GM12878 (cell line): Measurements from ENCODE around the gene WNT3A. TPM values are rescaled to one million over a fixed set of nuclear protein-coding genes. Genes with fewer than 3 reads are reported as not detected.

Experiments used
- ATAC-seq: fragments of 200-7000 bp; cut with Tn5 transposase; 3 replicates; pipeline ENCODE4 v1.9.1; 2020; ENCODE audit warnings: mild to moderate bottlenecking, moderate library complexity
- BruUV-seq: library from RNA; stranded (reverse); fragments of 400-500 nt; replicated peaks from 2 replicates; lab custom pipeline; 2021; lab: Mats Ljungman, UMichigan
- CTCF ChIA-PET: fragments of 300-600 bp; sonication (Branson Sonifier 250); formaldehyde crosslinking; extraction: SDS; loops from one replicate; lab custom pipeline; 2021; ENCODE audit warnings: inconsistent platforms; lab: Yijun Ruan, JAX
- POLR2A ChIA-PET: fragments of 350-600 bp; formaldehyde crosslinking; extraction: SDS; loops from one replicate; lab custom pipeline; 2021; ENCODE audit warnings: inconsistent platforms; lab: Charles Lee
- RAD21 ChIA-PET: fragments of 300-600 bp; sonication (Branson Sonifier 250); formaldehyde crosslinking; loops from one replicate; lab custom pipeline; 2023; ENCODE audit warnings: antibody characterized with exemption; ENCODE audit not compliant: unreplicated experiment; lab: Charles Lee
- SMC1A ChIA-PET: fragments of 300-600 bp; sonication (Branson Sonifier 250); formaldehyde crosslinking; loops from one replicate; lab custom pipeline; 2023; ENCODE audit not compliant: unreplicated experiment, uncharacterized antibody; lab: Charles Lee
- DNase-seq: peaks from one replicate; pipeline ENCODE4 v3.0.0-alpha.2; 2011; ENCODE audit warnings: low read depth, low spot score
- FAIRE-seq: peaks from 3 replicates; lab custom pipeline; 2011; peaks lifted over from hg19 to GRCh38; lab: Jason Lieb, UNC
- H2AFZ ChIP-seq: 2 replicates; pipeline ENCODE4 v1.6.0; 2011; ENCODE audit warnings: low read depth, low read length, control low read depth; ENCODE audit not compliant: control insufficient read depth
- H3K27ac ChIP-seq: 2 replicates; pipeline ENCODE4 v1.5.1; 2011; ENCODE audit warnings: control low read depth; ENCODE audit not compliant: control insufficient read depth, insufficient read depth
- H3K27me3 ChIP-seq, 2 experiments: replicated peaks in 1 of 2; 2 replicates each; pipeline versions ENCODE4 v1.6.0 to v1.6.1; 2011; ENCODE audit warnings: low read length in 1 of 2; ENCODE audit not compliant: control insufficient read depth in 2 of 2, insufficient read depth in 2 of 2
- H3K36me3 ChIP-seq, 2 experiments: 2 replicates each; pipeline ENCODE4 v1.5.1; 2011; ENCODE audit warnings: low read length in 1 of 2; ENCODE audit not compliant: control insufficient read depth in 2 of 2, insufficient read depth in 2 of 2
- H3K4me1 ChIP-seq: 2 replicates; pipeline ENCODE4 v1.6.1; 2011; ENCODE audit warnings: mild to moderate bottlenecking, low read length, moderate library complexity, mixed read lengths; ENCODE audit not compliant: control insufficient read depth, insufficient read depth
- H3K4me2 ChIP-seq: 2 replicates; pipeline ENCODE4 v1.6.0; 2011; ENCODE audit warnings: control low read depth; ENCODE audit not compliant: control insufficient read depth, insufficient read depth
- H3K4me3 ChIP-seq: fragments of 200-600 bp; sonication (generic); 2 replicates; pipeline ENCODE4 v1.5.1; 2016
- H3K79me2 ChIP-seq: 2 replicates; pipeline ENCODE4 v1.6.0; 2011; ENCODE audit warnings: low read length; ENCODE audit not compliant: control insufficient read depth, insufficient read depth
- H3K9ac ChIP-seq: 2 replicates; pipeline ENCODE4 v1.8.0; 2011; ENCODE audit warnings: low read length, control low read depth, mixed read lengths; ENCODE audit not compliant: control insufficient read depth, insufficient read depth
- H3K9me3 ChIP-seq: replicated peaks from 3 replicates; pipeline ENCODE4 v1.5.1; 2011; ENCODE audit warnings: mild to moderate bottlenecking, low read length; ENCODE audit not compliant: control insufficient read depth, insufficient read depth
- H4K20me1 ChIP-seq: 2 replicates; pipeline ENCODE4 v1.6.0; 2011; ENCODE audit not compliant: control insufficient read depth, insufficient read depth
- CHD1 ChIP-seq: IDR thresholded peaks from 2 replicates; pipeline ENCODE4 v1.6.1; 2012; ENCODE audit warnings: low read depth, low read length, improper control_type of control experiment
- CHD4 ChIP-seq: fragments of 200-600 bp; sonication (generic); IDR thresholded peaks from 2 replicates; pipeline ENCODE4 v1.6.1; 2016; ENCODE audit warnings: mild to moderate bottlenecking
- E2F4 ChIP-seq: IDR thresholded peaks from 2 replicates; pipeline ENCODE4 v1.6.1; 2012; ENCODE audit warnings: low read depth, low read length, improper control_type of control experiment
- HDAC2 ChIP-seq: fragments of 200-600 bp; sonication (generic); IDR thresholded peaks from 2 replicates; pipeline ENCODE4 v1.6.1; 2017
- HSF1 ChIP-seq: fragments of 150-350 bp; IDR thresholded peaks from 2 replicates; pipeline ENCODE4 v1.6.1; 2014; ENCODE audit warnings: mild to moderate bottlenecking, low read depth, low read length
- KDM1A ChIP-seq: fragments of 200-600 bp; sonication (generic); IDR thresholded peaks from 2 replicates; pipeline ENCODE4 v1.6.1; 2016; ENCODE audit warnings: borderline replicate concordance
- MEF2B ChIP-seq: fragments of 450-650 bp; IDR thresholded peaks from 2 replicates; pipeline ENCODE4 v1.6.1; 2018; ENCODE audit warnings: mild to moderate bottlenecking, moderate library complexity; ENCODE audit not compliant: partially characterized antibody, poor library complexity, severe bottlenecking
- PRDM15 ChIP-seq: fragments of 450-650 bp; formaldehyde crosslinking; IDR thresholded peaks from 2 replicates; pipeline ENCODE4 v1.4.0; 2020; ENCODE audit warnings: mild to moderate bottlenecking, moderate library complexity
- TAF1 ChIP-seq: IDR thresholded peaks from 2 replicates; pipeline ENCODE4 v1.6.1; 2011; ENCODE audit warnings: mild to moderate bottlenecking, low read depth, low read length, borderline replicate concordance
- ZBTB40 ChIP-seq: fragments of 450-650 bp; IDR thresholded peaks from 2 replicates; pipeline ENCODE4 v1.6.1; 2016; ENCODE audit warnings: mild to moderate bottlenecking, moderate library complexity, borderline replicate concordance
- ZNF384 ChIP-seq: IDR thresholded peaks from 2 replicates; pipeline ENCODE4 v1.6.1; 2012; ENCODE audit warnings: low read depth, mild to moderate bottlenecking, low read length, improper control_type of control experiment, borderline replicate concordance
- WGBS: methylation state at CpG from one replicate; pipeline ENCODE4 v1.1.6; 2016; ENCODE audit warnings: low lambda C conversion rate; ENCODE audit not compliant: insufficient replicate concordance, insufficient coverage; ENCODE audit errors: missing lambda C conversion rate; 5-methylcytosine and 5-hydroxymethylcytosine counted together
- in situ Hi-C: fragments of 300-500 bp; cut with MboI; formaldehyde crosslinking; loops from 9 replicates; pipeline ENCODE4 v1.14.3; 2018; ENCODE audit warnings: mixed read lengths
- intact Hi-C: fragments of 100-400 bp; cut with micrococcal nuclease; formaldehyde crosslinking; loops from one replicate; pipeline ENCODE4 v1.14.2; 2022; ENCODE audit not compliant: unreplicated experiment
- polyA plus RNA-seq, 11 experiments: library from polyadenylated mRNA; depleted of rRNA in 4 of 11; unstranded in 6 of 11; stranded (reverse) in 5 of 11; fragments of >200 nt; fragmentation: Nextera tagmentation in 4 of 11; fragmentation: Illumina TruSeq in 1 of 11; extraction: Ambion mirVana in 4 of 11; extraction: Trizol in 1 of 11; gene quantifications; 1 replicate in 1 of 11; 2 replicates in 10 of 11; pipeline versions ENCODE4 v1.2.1 to v1.2.3, GENCODE V29; 2011 to 2016; ENCODE audit warnings: inconsistent platforms in 2 of 11, missing spikeins in 2 of 11, low read depth in 1 of 11
- total RNA-seq, 4 experiments: library from RNA; depleted of rRNA in 3 of 4; stranded (reverse); fragments of >200 nt in 3 of 4; fragmentation: Illumina TruSeq in 1 of 4; extraction: Trizol in 1 of 4; gene quantifications; 2 replicates each; pipeline versions ENCODE4 v1.2.1 to v1.2.3, GENCODE V29; 2013 to 2021

Gene WNT3A
- total and polyA plus RNA-seq, 10 of the 15 experiments (the other 5 are each of a cell fraction or from before 2014, with no cell fraction given): 0.16 TPM; not detected in 9

DNA sequence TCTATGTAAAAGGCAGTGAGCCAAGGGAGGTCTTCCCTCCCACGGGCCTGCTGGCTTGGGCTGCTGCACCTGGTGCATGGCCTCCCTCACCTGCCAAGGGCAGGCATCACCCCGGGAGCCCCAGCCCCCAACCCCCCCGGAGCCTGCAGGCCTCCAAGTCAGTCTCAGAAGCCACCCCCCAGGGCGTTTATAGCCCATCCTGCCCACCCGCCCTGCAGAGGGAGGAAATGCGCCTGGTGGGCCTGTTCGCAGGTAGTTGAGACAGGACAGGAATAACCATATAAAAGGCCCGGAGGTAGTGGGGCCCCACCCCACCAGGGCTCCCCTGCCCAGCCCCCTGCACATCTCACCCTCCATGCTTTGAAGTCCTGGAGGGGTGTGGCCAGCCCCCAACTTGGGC lies 57.5 kb downstream of the WNT3A start (continued):
- TF ChIP-seq E2F4 (no peak), HDAC2 (no peak), KDM1A (no peak)

- H3K4me1 ChIP-seq: no peaks in the 10 kb centered on the region
- H3K9ac ChIP-seq: no peak overlapping the region
- ATAC-seq (no peak), FAIRE-seq (no peak), DNase-seq (no peak)
- WGBS: 28% methylated on average over 14 of the region's 15 CpGs
- SMC1A ChIA-PET: no interaction called here
- POLR2A ChIA-PET: no interaction called here
- no peaks in the 10 kb centered on the region for H4K20me1 ChIP-seq
- no TSS peak for BruUV-seq
- H3K27ac ChIP-seq: no peak overlapping the region
- H3K79me2 ChIP-seq: no peaks in the 10 kb centered on the region
- H3K27me3 ChIP-seq: no peaks in the 10 kb centered on the region; a peak in 2 of 4 replicates
- H3K36me3 ChIP-seq: no peaks in the 10 kb centered on the region
- intact Hi-C loops: no loop called here
- no peak overlapping the region for H2AFZ ChIP-seq
- H3K9me3 ChIP-seq: no peaks in the 10 kb centered on the region
- RAD21 ChIA-PET: no interaction called here
- in situ Hi-C loops: no loop called here
- no peak overlapping the region for H3K4me3 ChIP-seq
- H3K4me2 ChIP-seq: no peak overlapping the region
- CTCF ChIA-PET: no interaction called here
- no peak for TF ChIP-seq TAF1
- TF ChIP-seq HSF1: no peak
- no peak for TF ChIP-seq MEF2B
- TF ChIP-seq CHD4: no peak
- no peak for TF ChIP-seq CHD1
- TF ChIP-seq ZBTB40: no peak
- no peak for TF ChIP-seq ZNF384
- TF ChIP-seq PRDM15 (CRISPR knock-in tag): no peak
Observed at GRCh38 chr1:228064741-228065542, 58.1 kb downstream of the WNT3A start.
